NCI-H748 treated with DMSO at 0.1 percent for 48 hours (cell line): ENCODE results near the gene GARNL3.

ENCODE experiments used
- DNase-seq: peaks from one replicate; lab custom pipeline; 2025; lab: John Stamatoyannopoulos, UW

GARNL3 gene

GRCh38 chr9:127405344-127406125 is 141.0 kb downstream of the GARNL3 start:
- DNase-seq = no peak

GRCh38 chr9:127406799-127407491 is 142.4 kb downstream of the GARNL3 start:
- no peak for DNase-seq

DNA sequence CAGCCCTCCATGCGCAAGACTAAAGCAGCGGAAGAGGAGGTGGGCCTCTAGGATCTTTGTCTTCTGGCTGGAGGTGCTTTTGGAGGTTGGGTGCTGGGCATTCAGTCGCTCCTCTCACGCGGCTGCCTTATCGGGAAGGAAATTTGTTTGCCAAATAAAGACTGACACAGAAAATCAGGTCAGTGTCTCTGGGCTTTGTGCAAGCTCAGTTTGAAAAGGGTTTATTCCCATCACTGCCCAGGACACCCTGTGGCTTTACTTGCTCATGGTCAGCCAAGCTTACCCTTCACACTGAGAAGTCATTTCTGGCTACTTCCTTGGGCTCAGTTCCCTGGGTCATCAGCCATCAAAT is 142.9 kb downstream of the GARNL3 start:
- no peak for DNase-seq

- no peak for DNase-seq
Observed at GRCh38 chr9:127411122-127411521, 146.5 kb downstream of the GARNL3 start.

DNA sequence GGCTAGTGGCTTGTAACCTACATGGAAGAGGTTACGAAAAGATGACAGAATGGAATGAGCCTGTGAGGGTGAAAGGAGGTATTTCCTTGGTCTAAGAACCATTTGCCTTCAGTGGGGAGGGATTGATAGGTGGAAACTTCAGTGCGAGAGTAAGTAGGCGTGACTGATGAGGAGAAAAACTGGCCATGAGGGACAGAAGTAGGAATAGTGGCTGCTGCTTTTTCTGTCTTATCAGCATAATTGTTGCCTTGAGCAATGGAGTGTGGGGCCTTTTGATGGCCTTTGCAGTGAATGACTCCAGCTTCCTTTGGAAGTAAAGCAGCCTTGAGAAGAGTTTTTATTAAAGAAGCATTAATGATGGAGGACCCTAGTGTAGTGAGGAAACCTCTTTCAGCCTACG is 150.6 kb downstream of the GARNL3 start:
- no peak for DNase-seq

DNA sequence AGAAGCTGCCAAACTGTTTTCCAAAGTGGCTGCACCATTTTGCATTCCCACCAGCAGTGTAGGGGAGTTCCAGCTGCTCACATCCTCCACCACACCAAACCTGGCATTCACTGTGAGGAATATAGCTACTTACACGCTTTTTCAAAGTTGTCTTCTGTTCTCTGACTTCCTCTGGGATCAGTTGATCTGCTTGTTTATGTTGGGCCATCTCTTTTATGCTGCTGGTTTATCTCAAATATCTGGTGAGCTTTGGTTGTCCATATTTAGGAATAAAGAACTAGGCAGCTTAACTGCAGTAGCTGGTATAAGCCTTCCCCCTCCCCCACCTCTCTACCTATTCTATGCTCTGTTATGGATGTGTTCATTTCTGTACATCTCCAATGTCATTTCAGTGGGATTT is 151.1 kb downstream of the GARNL3 start:
- no peak for DNase-seq

DNA sequence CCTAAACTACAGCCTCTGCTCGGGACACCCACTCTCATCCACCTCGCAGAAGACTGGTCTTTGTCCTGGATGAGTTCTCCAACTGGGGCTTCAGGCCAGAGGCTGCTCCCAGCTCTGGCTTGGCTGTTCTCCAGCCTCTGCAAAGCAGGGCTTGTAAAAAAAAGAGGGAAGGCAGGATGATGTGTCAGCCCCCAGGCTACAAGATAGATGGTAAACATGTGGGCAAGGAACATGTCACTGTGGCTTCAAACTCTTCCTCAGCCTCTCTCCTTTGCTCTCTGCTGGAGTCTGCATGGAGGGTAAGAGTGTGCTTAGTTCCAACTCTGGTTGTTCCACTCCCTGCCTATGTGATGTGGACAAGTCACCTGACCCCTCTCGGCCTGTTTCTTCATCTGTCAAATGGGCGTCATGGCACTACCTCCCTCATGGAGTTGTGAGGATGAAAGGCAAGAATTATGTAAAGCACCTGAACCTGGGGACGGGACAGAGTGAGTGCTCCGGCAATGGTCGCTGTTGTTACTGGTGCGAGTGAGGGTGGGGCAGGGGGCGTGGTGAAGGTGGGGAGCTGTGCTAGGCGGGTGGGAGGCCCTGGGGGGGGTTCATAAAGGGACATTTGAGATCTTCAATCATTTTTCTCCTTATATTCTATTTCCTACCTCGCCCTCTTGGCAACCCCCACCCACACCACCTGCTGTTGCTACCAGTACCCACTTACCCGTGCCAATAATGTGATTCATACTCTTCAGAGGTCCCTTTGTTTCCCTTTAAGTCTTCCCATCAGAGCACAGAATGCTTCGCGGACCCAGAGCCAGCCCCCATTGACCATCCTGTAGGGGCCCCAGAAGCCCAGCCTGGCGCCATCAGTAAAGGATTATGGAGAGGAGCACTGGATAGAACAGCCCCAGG is 152.8 kb downstream of the GARNL3 start:
- no peak for DNase-seq

GRCh38 chr9:127418037-127418471 is 153.5 kb downstream of the GARNL3 start:
- DNase-seq = no peak

DNA sequence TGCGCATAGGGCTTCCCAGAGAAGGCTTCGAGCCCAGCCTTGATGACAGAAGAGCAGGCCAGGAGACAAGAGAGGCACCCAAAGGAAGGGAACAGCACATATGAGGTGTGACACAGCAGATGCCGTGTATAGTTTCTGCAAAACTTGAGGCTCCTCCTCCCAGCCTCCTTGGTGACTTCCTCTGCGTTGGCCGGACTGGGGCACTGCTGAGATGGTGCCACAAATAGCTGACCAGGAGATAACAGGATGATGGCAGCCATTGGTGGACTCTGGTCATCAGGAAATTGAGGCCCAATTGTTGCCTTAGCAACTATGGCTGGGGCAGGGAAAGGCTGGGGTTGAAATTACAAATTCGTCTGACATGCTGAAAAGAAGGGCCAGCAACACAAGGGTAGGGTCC is 154.8 kb downstream of the GARNL3 start:
- no peak for DNase-seq

DNA sequence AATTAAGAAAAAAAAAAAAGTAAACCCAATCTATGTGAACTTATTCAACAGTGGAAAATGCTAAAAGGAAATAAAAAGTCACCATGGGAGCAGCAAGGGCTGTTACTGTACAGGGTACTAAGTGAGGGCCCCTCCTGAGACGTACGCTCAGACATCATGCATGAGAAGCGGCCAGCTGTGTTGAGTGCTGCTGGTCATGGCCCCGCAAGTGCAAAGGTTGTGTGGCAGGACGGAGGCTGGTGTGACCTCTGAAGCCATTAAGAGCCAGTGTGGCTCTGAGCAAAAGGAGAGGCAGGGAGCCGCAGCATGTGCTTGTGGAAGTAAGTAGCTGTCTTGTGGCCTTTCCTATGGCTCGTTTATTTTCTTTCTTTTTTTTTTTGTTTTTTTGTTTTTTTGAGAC is 156.5 kb downstream of the GARNL3 start:
- no peak for DNase-seq

GRCh38 chr9:127422133-127422782 is 157.7 kb downstream of the GARNL3 start:
- no peak for DNase-seq

DNA sequence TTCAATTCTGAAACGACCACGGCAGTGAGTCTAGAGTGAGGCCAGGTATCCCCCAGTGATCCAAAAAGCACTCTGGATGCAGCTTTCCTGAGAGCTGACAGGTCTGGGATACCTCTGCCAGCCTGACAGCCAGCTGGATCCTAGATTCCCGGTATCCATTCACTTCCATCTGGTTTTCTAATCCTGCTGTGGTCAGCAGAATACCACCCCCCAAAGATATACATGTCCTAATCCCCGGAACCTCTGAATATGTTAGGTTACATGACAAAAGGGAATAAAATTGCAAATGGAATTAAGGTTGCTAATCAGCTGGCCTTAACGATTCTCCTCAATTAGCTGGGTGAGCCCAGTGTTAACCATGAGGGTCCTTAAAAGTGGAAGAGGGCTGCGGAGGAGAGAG is 158.2 kb downstream of the GARNL3 start:
- DNase-seq = no peak

- no peak for DNase-seq
Observed at GRCh38 chr9:127423476-127423933, 158.9 kb downstream of the GARNL3 start.

DNA sequence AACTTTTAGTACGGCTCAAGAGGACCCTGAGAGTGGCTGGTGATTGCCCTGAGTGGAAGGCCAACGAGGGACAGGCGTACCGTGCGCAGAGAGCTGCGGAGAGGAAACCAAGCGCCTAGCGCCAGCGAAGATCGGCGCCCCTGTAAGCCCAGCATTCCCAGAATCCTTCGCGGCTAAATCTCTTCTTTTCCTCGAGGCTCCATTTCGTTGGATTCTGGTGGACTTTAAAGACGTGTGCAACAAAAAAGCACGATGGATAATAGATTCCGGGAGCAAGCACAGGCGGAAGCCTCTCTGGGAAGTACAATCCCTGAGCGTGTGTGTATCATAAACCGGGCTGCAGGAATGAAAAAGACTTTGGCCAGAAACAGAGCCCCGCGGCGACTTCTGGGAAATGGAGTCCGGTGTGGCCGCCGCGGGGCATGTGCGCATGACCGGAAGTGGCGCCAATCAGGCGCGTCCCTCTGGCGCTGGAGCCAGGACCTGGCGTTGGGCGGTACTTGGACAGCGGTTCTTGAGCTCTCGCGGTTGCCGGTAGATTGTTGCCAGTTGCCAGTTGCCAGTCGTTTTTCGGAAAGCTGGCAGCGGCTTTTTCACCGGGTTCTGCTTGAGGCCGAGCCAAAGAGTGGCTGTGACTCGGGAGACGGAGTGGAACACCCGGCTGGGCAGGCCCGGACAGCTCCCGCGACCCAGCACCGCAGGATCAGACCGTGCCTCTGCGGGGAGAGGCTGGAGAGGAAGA is 159.5 kb downstream of the GARNL3 start, which contains the start of gene ZNF79:
Gene ZNF79, plus strand, starts transcription at position 449 of the 742 bp plus-strand sequence. CDS start 406 bp downstream, outside the sequence.
- DNase-seq = peak; percentile 89

DNA sequence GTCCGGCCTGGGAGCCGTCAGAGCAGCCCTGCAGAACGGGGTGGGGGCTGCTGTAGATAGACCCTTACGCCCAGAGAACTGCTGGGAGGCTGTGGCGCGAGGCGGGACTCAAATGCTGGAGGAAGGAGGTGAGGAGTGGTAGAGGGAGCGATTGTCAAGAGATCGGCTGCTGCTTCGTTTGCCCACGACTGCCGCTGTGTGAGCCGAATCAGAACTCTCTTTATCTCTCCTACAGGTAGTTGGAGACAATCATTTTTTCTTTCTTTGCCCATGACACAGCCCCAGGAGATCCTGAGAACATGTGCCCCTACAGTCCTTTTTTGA is 160.1 kb downstream of the GARNL3 start:
- peak; percentile 16 for DNase-seq

DNA sequence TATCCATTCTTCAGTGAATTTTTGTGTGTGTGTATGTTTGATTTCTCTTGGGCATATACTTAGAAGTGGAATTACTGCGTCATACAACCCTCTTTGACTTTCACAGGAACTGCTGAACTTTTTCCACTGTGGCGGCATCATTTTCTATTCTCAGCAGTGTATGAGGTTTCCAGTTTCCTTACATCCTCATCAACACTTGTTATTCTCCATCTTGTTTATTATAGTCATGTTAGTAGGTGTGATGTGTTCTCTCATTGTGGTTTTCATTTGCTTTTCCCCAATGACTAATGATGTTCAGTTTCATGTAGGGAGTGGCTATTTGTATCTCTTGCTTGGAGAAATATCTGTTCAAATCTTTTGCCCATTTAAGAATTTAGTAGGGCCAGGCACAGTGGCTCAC is 162.2 kb downstream of the GARNL3 start:
- DNase-seq = no peak

DNA sequence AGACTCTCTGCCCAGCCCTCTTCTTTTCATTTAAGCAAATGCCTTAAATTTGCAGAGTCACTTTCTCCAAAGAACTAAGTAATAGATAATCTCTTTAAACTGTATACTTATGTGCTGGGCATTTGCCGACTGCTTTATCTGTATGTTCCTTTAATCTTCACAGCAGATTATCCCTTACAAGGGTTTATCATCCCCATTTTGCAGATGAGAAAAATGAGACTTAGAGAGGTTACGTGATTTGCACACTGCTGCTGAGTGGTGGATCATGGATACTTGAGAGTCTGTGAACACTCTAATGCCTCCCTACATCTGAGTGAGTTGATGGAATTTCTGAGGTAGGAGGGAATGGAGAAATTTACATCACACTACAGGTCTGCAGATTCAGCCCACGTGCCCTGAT is 163.8 kb downstream of the GARNL3 start:
- no peak for DNase-seq

DNA sequence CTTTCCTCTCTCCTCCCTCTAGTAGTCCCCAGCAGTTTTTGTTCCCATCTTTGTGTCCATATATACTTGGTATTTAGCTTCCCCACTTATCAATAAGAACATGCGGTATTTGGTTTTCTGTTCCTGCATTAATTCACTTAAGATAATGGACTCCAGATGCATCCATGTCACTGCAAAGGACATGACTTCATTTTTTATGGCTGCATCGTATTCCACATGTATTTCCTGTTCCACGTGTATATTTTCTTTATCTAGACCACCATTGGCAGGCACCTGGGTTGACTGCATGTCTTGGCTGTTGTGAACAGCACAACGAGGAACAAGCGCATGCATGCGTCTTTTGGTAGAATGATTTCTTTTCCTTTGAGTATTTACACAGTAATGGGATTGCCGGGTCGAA is 165.8 kb downstream of the GARNL3 start:
- DNase-seq = no peak

DNA sequence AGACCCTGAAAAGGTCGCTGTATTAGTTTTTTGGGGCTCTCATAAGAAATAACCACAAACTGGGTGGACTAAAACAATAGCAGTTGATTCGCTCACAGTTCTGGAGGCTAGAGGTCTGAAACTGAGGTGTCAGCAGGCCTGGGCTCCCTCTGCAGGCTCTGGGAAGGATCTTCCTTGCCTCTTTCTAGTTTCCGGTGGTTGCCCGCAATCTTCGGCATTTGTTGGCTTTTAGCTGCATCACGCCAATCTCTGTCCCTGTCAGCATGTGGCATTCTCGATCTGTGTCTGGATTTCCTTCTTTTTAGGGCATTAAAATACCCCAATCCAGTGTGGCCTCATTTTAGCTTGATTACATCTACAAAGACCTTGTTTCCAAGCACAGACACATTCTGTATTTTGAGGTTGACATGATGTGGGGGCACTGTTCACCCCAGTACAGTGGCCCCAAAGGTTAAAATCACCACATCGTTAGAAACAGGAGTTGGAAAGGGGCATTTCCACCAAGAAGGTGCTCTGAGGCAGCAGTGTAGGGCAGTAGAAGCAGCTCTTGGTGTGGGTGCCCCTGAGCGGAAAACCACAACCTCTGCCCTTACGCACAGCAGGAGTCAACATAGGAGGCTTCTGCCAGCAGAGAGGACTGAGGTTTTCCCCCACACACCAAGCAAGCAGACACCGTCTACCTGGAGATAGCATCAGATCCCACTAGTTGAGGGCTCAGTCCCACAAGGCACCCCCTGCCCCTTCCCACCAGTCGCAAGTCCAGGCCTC is 173.1 kb downstream of the GARNL3 start:
- no peak for DNase-seq

GRCh38 chr9:127438394-127438793 is 173.8 kb downstream of the GARNL3 start:
- no peak for DNase-seq
